ENCODE data around the gene DBH. TPM values are rescaled to one million over a fixed set of nuclear protein-coding genes. Genes with fewer than 3 reads are reported as not detected.

Gene DBH
- total RNA-seq, 1 experiment from 2014 or later, result not detected

GRCh38 chr9:133690081-133690561, 54.0 kb downstream of the DBH start (continued):
- TF ChIP-seq ZBTB33 (IDR thresholded peaks at IDR 0.05; ENCODE audit: extremely low read depth, insufficient replicate concordance, low read length) (no peak), TCF7L2 (IDR thresholded peaks at IDR 0.05; ENCODE audit: borderline replicate concordance, extremely low read depth, insufficient read depth, insufficient read length) (no peak), CTCF (IDR thresholded peaks at IDR 0.05 in 2 of 3, conservative IDR thresholded peaks at IDR 0.05 in 1 of 3; ENCODE audit: borderline replicate concordance in 1 of 3, insufficient read depth in 1 of 3, low read depth in 2 of 3, low read length in 2 of 3) (no peak), MAX (IDR thresholded peaks at IDR 0.05) (no peak), SP1 (IDR thresholded peaks at IDR 0.05; ENCODE audit: low read depth) (no peak), CBX3 (IDR thresholded peaks at IDR 0.05; ENCODE audit: low read depth) (no peak), EGR1 (IDR thresholded peaks at IDR 0.05; ENCODE audit: low read depth) (no peak)

- DNase-seq (ENCODE audit: low read depth, low spot score), result no peak
- CTCF ChIA-PET, result interaction anchor here (0.7 kb wide), 1 partner anchor 11 kb away, joined by 4 read pairs; no protein-coding TSS in a partner anchor
- Histone ChIP-seq H4K20me1 (ENCODE audit: insufficient read depth) (no peaks in the 10 kb centered on the region), H3K9ac (ENCODE audit: low read length) (no peak overlapping the region), H3K27ac (ENCODE audit: low read depth, low read length) (no peak overlapping the region), H3K9me3 (ENCODE audit: control insufficient read depth in 1 of 2, insufficient read depth in 1 of 2, low read depth in 1 of 2, low read length in 2 of 2) (no peaks in the 10 kb centered on the region), H3K4me2 (ENCODE audit: low read length) (no peak overlapping the region), H2AFZ (ENCODE audit: low read depth, low read length, poor library complexity, severe bottlenecking) (no peak overlapping the region), H3K4me3 (replicated peaks in 1 of 2; ENCODE audit: low read depth in 1 of 2, low read length in 2 of 2) (no peak overlapping the region), H3K9me2 (ENCODE audit: insufficient read depth) (no peaks in the 10 kb centered on the region), H3K79me2 (ENCODE audit: insufficient read depth, low read length) (no peaks in the 10 kb centered on the region), H3K36me3 (ENCODE audit: control insufficient read depth in 1 of 2, insufficient read depth in 2 of 2, low read length in 2 of 2) (no peaks in the 10 kb centered on the region), H3K4me1 (ENCODE audit: control insufficient read depth in 1 of 2, insufficient read depth in 2 of 2, low read length in 2 of 2) (peaks cover 6 to 9% of the 10 kb centered on the region in 2 experiments; a peak in 2 of 4 replicates), H3K27me3 (ENCODE audit: insufficient read depth, low read length) (no peaks in the 10 kb centered on the region)
- RAD21 ChIA-PET (ENCODE audit: low non-redundant PET in 1 of 2, low total read pairs in 2 of 2, uncharacterized antibody in 2 of 2, unreplicated experiment in 2 of 2), result no interaction called here
- ATAC-seq, result no peak
- TF ChIP-seq ZNF274 (IDR thresholded peaks at IDR 0.05; ENCODE audit: low read depth, low read length), result no peak
- TF ChIP-seq SIN3A (IDR thresholded peaks at IDR 0.05; ENCODE audit: low read depth), result no peak
- no peak for TF ChIP-seq CEBPB (IDR thresholded peaks at IDR 0.05; ENCODE audit: low read depth)
- no peak for TF ChIP-seq CTCF (IDR thresholded peaks at IDR 0.05 in 2 of 3, conservative IDR thresholded peaks at IDR 0.05 in 1 of 3; ENCODE audit: borderline replicate concordance in 1 of 3, insufficient read depth in 1 of 3, low read depth in 2 of 3, low read length in 2 of 3)
- no peak for TF ChIP-seq FOSL1 (IDR thresholded peaks at IDR 0.05; ENCODE audit: low read depth)
- no peak for TF ChIP-seq EGR1 (IDR thresholded peaks at IDR 0.05; ENCODE audit: low read depth)
- TF ChIP-seq YY1 (IDR thresholded peaks at IDR 0.05; ENCODE audit: extremely low read depth, insufficient replicate concordance, low read depth, low read length), result no peak
- TF ChIP-seq JUND (IDR thresholded peaks at IDR 0.05), result no peak
- no peak for TF ChIP-seq ZBTB33 (IDR thresholded peaks at IDR 0.05; ENCODE audit: extremely low read depth, insufficient replicate concordance, low read length)
- POLR2A ChIA-PET, result no interaction called here
- BruUV-seq (replicated peaks), result no TSS peak
- intact Hi-C loops (cut with micrococcal nuclease), result no loop called here
Measured at GRCh38 chr9:133691191-133691590, 55.0 kb downstream of the DBH start.
